ENCODE results near the gene NDUFC1.

GRCh38 chr4:139282065-139282720 is 20.1 kb downstream of the NDUFC1 start:
- no peak for TF ChIP-seq ARNTL (CRISPR knock-in tag; IDR thresholded peaks at IDR 0.05; ENCODE audit: borderline replicate concordance, low read depth)
- no peak for TF ChIP-seq PATZ1 (CRISPR knock-in tag; IDR thresholded peaks at IDR 0.05; ENCODE audit: borderline replicate concordance)
- TF ChIP-seq ESRRG (CRISPR knock-in tag; IDR thresholded peaks at IDR 0.05) = no peak
- no peak for TF ChIP-seq ZFP30 (CRISPR knock-in tag; IDR thresholded peaks at IDR 0.05)
- no peak for TF ChIP-seq RARB (CRISPR knock-in tag; IDR thresholded peaks at IDR 0.05)
- TF ChIP-seq TSHZ2 (CRISPR knock-in tag; IDR thresholded peaks at IDR 0.05) = no peak
- no peak for TF ChIP-seq ZNF565 (CRISPR knock-in tag; conservative IDR thresholded peaks at IDR 0.05; ENCODE audit: low read depth)
- TF ChIP-seq ZNF70 (CRISPR knock-in tag; IDR thresholded peaks at IDR 0.05) = no peak
